HG02763 (cell line): ENCODE results near the gene RETSAT.
"Not testable (repeated sequence)": the region's sequence is repeated elsewhere in the genome, so short reads cannot be mapped to it uniquely, and the experiment has no call there.

Experiments
- ATAC-seq: cut with Tn5 transposase; IDR thresholded peaks from one replicate; pipeline ENCODE4 v1.9.1; 2021; ENCODE audit warnings: mild to moderate bottlenecking, moderate library complexity; ENCODE audit not compliant: unreplicated experiment

Gene RETSAT

GRCh38 chr2:85354286-85355072, at the start of gene RETSAT, which contains the start of gene ELMOD3:
RETSAT (minus strand) TSS chr2:85354528; CDS start chr2:85354507, 21 bp downstream.
ELMOD3 (plus strand) TSS chr2:85354769; CDS start chr2:85357199, 2,430 bp downstream.
- peak; percentile 96 for ATAC-seq

- ATAC-seq, result no peak
Observed at GRCh38 chr2:85401844-85402243, 47.5 kb upstream of the RETSAT start.

- no peak for ATAC-seq
Observed at GRCh38 chr2:85401464-85401805, 47.1 kb upstream of the RETSAT start.

- no peak for ATAC-seq
Observed at GRCh38 chr2:85400541-85401463, 46.5 kb upstream of the RETSAT start.

- ATAC-seq, result no peak
Observed at GRCh38 chr2:85400023-85400422, 45.7 kb upstream of the RETSAT start.

- no peak for ATAC-seq
Observed at GRCh38 chr2:85399183-85399455, 44.8 kb upstream of the RETSAT start.

GRCh38 chr2:85398426-85399182, 44.3 kb upstream of the RETSAT start:
- no peak for ATAC-seq

- no peak for ATAC-seq
Observed at GRCh38 chr2:85397925-85398331, 43.6 kb upstream of the RETSAT start.

GRCh38 chr2:85396531-85397470, 42.5 kb upstream of the RETSAT start:
- ATAC-seq, result no peak

GRCh38 chr2:85395912-85396475, 41.7 kb upstream of the RETSAT start:
- ATAC-seq, result no peak

- no peak for ATAC-seq
Observed at GRCh38 chr2:85394976-85395375, 40.6 kb upstream of the RETSAT start.

- ATAC-seq, result no peak
Observed at GRCh38 chr2:85394261-85394681, 39.9 kb upstream of the RETSAT start.

GRCh38 chr2:85393836-85394235, 39.5 kb upstream of the RETSAT start:
- no peak for ATAC-seq

GRCh38 chr2:85390941-85391669, 36.8 kb upstream of the RETSAT start:
- no peak for ATAC-seq

- ATAC-seq, result no peak
Observed at GRCh38 chr2:85388878-85389538, 34.7 kb upstream of the RETSAT start.

- no peak for ATAC-seq
Observed at GRCh38 chr2:85387754-85388153, 33.4 kb upstream of the RETSAT start.

GRCh38 chr2:85385746-85386145, 31.4 kb upstream of the RETSAT start:
- no peak for ATAC-seq

GRCh38 chr2:85383850-85384249, 29.5 kb upstream of the RETSAT start:
- ATAC-seq, result no peak

GRCh38 chr2:85383151-85383550, 28.8 kb upstream of the RETSAT start:
- ATAC-seq, result not testable (repeated sequence)
